GM23338 (cell line): Measurements from ENCODE around the gene LCMT1.

Experiments
- CTCF ChIP-seq, 2 experiments: fragments of 200-600 bp in 1 of 2; sonication (generic) in 1 of 2; conservative IDR thresholded peaks; 2 replicates each; pipeline versions ENCODE4 v1.5.1 to v1.6.1; 2016 to 2017; ENCODE audit warnings: antibody characterized with exemption in 2 of 2, low read depth in 2 of 2, mild to moderate bottlenecking in 2 of 2, moderate library complexity in 1 of 2
- EZH2 ChIP-seq: fragments of 200-600 bp; sonication (generic); IDR thresholded peaks from one replicate; pipeline ENCODE4 v1.8.0; 2017; ENCODE audit warnings: antibody characterized with exemption, mild to moderate bottlenecking, low read depth; ENCODE audit not compliant: unreplicated experiment
- TF ChIP-seq, protein P1 (sequence below): IDR thresholded peaks from one replicate; pipeline ENCODE4 v1.6.1; 2018; ENCODE audit warnings: antibody characterized with exemption; ENCODE audit not compliant: unreplicated experiment

GRCh38 chr16:25138130-25138529 lies 26.6 kb downstream of the LCMT1 start:
- TF ChIP-seq CTCF (conservative IDR thresholded peaks at IDR 0.05; ENCODE audit: low read depth in 2 of 2) (no peak), EZH2 (no peak)
- TF ChIP-seq, protein P1, sequence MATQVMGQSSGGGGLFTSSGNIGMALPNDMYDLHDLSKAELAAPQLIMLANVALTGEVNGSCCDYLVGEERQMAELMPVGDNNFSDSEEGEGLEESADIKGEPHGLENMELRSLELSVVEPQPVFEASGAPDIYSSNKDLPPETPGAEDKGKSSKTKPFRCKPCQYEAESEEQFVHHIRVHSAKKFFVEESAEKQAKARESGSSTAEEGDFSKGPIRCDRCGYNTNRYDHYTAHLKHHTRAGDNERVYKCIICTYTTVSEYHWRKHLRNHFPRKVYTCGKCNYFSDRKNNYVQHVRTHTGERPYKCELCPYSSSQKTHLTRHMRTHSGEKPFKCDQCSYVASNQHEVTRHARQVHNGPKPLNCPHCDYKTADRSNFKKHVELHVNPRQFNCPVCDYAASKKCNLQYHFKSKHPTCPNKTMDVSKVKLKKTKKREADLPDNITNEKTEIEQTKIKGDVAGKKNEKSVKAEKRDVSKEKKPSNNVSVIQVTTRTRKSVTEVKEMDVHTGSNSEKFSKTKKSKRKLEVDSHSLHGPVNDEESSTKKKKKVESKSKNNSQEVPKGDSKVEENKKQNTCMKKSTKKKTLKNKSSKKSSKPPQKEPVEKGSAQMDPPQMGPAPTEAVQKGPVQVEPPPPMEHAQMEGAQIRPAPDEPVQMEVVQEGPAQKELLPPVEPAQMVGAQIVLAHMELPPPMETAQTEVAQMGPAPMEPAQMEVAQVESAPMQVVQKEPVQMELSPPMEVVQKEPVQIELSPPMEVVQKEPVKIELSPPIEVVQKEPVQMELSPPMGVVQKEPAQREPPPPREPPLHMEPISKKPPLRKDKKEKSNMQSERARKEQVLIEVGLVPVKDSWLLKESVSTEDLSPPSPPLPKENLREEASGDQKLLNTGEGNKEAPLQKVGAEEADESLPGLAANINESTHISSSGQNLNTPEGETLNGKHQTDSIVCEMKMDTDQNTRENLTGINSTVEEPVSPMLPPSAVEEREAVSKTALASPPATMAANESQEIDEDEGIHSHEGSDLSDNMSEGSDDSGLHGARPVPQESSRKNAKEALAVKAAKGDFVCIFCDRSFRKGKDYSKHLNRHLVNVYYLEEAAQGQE: no peak
